GM18526 (cell line): ENCODE measurements around the gene GOLGA6B.
"Not testable (repeated sequence)": the region's sequence is repeated elsewhere in the genome, so short reads cannot be mapped to it uniquely, and the experiment has no call there.

Source experiments
- POLR2A ChIP-seq: IDR thresholded peaks from 3 replicates; pipeline ENCODE4 v1.6.1; 2011; ENCODE audit not compliant: insufficient read length; ENCODE audit errors: extremely low read depth

The GOLGA6B gene, protein sequence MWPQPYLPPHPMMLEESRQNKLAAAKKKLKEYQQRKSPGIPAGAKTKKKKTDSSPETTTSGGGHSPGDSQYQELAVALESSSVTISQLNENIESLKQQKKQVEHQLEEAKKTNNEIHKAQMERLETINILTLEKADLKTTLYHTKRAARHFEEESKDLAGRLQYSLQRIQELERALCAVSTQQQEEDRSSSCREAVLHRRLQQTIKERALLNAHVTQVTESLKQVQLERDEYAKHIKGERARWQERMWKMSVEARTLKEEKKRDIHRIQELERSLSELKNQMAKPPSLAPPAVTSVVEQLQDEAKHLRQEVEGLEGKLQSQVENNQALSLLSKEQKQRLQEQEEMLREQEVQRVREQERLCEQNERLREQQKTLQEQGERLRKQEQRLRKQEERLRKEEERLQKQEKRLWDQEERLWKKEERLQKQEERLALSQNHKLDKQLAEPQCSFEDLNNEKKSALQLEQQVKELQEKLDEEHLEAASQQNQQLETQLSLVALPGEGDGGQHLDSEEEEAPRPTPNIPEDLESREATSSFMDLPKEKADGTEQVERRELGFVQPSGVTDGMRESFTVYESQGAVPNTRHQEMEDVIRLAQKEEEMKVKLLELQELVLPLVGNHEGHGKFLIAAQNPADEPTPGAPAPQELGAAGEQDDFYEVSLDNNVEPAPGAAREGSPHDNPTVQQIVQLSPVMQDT

DNA sequence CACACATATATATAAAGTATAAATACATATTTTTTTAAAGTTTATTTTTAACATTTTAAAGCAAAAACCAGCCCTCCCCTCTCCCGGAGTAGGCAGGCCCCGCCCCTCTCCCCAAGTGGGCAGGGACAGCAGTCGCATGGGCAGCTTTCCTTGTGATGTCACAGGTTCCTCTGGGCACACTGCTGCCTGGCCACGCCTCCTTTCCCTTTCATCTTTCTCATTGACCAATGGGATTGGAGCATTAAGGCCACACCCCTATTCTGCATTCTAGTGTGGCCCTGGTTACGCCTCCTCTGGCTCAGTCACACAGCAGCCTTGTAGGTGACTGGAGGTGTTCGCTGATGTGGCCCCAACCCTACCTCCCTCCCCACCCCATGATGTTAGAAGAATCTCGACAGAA lies at the start of gene GOLGA6B:
Gene GOLGA6B (plus strand): TSS at position 301 of the 400 bp plus-strand sequence. CDS start 41 bp downstream, at position 342.
- TF ChIP-seq POLR2A, result not testable (repeated sequence)

DNA sequence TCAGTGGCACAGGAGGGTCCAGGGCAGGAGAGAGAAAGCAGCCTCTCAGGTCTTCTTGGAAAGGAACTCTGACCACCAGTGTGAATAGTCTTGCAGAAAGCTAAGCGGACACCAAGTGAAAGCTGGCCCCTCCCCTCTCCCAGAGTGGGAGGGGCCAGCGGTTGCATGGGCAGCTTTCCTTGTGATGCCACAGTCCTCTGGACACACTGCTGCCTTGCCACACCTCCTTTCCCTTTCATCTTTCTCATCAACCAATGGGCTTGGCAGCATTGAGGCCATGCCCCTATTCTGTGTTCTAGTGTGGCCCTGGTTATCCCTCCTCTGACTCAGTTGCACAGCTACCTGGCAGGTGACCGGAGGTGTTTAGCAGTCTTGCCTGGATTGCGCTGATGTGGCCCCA lies 49.7 kb upstream of the GOLGA6B start:
- TF ChIP-seq POLR2A, result no peak

DNA sequence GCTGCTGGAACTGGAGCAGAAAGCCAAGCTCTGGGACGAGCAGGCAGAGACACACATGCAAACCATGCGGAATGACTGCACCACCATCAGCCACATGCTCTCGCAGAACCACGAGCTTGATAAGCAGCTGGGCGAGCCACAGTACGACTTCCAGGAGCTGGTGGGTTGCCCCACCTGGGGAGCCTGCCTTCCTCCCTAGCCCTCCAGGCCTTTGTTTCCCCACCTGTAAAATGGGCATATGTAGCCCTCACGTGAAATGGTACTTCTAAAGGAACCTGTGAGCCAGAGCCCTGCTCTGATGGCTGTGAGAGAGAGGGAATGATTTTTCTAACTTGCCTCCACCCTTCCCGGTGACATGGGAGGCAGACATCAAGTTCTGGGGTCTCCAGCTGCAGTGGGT lies 44.6 kb upstream of the GOLGA6B start:
- no peak for TF ChIP-seq POLR2A

DNA sequence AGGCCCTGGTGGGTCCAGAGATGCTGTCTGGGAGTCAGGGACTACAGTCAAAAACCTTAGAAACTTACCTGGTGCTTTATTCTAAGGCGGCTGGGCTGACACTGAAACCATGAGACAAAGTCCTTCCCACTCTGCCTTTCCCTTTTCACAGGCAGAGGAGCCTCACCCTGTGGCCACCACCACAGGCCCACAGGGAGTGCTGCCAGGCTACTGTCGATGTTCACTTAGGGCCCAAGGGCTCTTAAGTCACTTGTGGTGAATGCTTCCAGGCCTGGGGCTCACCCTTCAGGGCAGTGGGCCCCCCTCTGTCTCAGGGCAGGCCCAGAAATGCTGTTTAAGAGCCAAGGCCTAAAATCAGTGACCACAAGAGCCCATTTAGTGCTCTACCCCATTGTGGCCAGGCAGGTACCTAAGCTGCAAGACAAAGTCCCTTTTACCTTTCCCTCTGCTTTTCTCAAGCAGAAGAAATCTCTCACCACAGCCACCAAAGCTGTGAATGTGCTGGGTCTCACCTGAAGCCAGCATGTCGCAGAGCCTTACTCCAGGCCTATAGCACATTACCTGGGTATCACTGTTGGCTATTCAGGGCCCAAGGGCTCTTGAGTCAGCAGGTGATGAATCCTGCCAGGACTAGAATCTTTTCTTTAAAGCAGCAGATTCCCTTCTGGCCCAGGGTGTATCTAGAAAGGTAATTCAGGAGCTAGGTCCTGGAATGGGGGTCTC lies 39.5 kb upstream of the GOLGA6B start:
- no peak for TF ChIP-seq POLR2A

DNA sequence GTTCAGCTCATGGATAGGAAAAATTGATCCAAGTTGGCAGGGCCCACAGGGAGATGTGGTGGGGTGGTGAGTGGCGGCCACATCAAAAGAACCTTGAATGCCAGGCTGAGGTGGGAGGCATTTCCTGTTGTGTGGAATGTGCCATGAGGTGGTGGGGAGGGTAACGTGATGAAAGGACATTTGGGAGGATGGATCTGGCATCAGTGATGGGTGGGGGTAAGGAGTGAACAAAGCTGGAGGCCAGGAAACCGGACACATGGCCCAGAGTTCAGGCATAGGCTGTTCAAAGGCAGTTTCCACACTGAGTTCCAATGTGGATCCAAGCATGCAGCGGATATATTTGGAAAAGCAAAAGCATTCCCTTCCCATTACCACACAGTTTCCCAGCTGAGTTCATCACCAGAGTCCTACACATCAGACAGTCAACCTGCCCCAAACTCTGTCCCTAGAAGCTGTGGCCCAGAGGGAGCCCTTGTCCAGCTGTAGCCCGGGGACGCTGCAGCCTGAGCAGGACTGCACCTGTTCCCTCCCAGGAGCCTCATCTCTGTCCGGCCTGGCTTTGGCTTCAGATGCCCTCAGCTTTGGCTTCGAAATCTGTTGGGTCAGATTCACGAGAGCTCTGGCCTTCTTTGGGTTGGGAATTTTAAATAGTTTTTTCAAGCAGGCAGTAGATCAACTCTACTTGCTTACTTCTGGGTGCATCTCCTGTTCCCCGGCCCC lies 37.8 kb upstream of the GOLGA6B start:
- no peak for TF ChIP-seq POLR2A

DNA sequence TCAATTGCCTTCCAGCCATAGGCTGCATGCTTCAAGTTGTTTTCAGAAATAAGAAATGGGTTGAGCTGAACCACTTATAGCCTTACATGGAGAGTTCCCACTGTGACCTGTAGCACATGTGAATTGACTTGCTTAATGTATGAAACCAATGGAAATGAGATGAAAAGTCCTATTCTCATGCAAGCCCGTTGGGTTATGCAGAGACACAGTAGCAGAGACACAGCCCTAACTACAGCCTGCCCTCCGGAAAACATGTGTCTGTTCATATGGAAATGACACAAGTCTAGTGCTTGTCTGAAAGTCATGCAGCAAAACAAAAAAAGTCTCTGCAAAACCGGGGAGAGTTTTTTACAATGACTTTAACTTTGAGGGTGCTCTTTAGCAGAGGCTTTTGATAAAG lies 17.0 kb downstream of the GOLGA6B start:
- TF ChIP-seq POLR2A, result no peak

DNA sequence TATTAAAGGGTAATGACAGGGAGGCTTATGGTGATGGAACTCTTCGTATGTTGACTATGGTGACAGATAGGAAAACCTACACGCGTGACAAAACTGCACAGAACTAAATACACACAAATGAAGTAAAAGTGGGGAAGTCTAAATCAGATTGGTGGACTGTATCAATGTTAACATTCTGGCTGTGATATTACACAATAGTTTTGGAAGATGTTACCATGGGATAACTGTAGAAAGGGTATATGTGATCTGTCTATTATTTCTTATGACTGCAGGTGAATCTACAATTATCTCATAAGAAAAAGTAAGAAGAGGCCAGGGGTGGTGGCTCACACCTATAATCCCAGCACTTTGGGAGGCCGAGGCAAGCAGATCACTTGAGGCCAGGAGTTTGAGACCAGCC lies 22.3 kb downstream of the GOLGA6B start:
- no peak for TF ChIP-seq POLR2A

DNA sequence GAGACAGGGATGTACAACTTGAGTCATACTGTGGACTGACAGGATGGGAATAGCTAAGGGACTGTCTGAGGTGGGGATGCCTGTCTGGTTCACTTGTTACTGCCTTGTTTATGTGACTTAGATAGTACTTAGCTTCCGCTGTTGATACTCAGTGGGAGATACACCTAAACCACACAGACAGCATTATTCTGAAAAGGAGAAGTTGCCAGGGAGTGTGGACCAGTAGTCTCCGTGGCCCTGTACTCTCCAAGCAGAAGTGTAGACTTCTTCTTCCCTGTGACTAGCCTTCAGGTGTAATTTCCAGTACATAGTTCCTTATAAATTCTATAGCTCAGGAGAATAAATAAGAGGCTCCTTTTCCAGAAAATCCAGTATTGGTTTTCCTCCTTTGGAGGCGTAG lies 26.4 kb downstream of the GOLGA6B start:
- no peak for TF ChIP-seq POLR2A

DNA sequence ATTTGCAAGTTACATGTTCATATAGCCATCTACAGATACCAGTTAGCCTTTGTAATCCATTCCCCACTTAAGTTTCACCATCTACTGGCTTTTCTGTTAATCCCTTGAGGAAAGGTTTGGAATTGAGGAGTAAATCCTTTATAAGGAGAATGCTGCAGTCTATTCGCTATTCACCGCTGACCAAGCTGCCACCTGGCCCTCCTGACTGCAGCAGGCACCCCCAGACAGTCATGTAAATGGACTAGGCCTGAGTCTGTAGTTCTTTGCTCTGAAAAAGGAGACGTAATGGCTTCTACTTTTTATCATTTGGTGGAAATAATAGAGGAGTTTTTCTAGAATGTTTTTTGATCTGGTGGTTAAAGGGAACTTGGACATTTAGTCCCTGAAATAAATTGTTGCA lies 28.3 kb downstream of the GOLGA6B start:
- no peak for TF ChIP-seq POLR2A

DNA sequence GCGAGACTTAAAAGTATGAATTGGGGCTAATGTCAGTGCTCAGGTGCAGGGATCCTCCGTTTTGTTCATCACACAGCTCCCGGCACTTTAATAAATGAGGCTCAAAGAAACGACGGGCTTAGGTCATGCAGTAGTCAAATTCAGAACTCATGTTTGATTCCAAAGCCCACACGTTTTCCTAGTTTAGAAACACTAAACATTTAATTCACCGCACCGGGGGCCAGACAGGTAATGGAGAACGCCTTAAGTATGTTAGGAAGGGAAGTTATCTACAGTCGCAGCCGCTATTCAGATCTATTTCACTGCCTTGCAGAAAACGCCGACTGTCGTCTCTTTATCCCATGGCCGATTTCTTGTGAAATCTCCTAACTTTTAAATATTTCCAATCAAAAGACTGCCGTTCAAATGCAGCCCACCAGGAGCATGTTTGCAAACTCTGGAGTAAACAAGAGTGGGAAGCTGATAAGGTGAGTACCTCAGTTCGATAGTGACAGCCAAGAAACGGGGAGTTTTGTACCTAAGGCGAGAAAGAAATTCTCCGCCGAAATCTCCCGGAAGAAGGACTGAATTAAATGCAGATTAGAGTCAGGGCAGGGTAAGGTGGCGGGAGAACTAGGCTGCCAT lies 30.9 kb downstream of the GOLGA6B start:
- no peak for TF ChIP-seq POLR2A

DNA sequence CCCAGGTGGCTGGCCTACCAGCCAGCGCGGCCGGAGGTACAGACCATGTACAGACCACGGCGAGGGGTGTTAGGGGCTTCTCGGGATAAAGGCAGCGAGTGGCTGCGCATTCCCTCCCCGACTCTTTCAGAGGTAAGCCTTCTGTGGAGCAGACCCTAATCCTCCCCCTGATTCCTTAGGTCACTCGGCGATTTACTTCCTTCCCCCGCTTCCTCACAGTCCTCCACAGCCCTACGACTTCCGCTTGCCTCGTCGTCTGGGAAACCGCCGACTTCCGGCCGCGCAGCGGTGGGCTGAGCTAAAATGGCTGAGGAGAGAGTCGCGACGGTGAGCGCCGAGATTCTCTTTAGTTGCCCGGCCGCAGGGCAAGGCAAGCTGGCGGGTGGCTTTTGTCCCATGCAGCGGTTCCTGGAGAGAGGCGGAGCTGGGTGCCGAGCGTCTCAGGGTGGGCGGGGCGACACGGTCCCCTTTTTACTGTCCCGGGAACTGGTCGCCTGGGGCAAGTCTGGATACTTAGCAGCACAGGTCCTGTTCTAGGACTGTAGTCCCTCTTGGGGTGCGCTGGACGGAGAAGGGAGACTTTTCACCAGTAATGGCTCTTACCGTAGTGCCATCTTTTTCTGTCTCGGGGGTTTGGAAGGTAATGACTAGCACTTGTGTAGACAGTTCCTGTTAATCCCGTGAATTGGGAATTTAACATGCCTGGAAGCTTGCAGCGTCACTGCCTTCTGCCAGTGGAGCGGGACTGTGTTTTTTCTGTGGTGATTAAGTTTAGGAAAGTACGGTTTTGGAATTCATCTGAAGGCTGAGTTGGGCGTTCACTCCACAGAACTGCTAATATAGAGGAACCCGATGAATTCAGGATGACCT lies 31.7 kb downstream of the GOLGA6B start, which contains the start of the genes BBS4 and HIGD2B:
Gene BBS4 (plus strand): TSS at position 283 of the 870 bp plus-strand sequence. CDS start 21 bp downstream, at position 304.
Gene HIGD2B (minus strand): TSS at position 258 of the 870 bp plus-strand sequence. CDS start 9,808 bp downstream, outside the sequence.
- TF ChIP-seq POLR2A, result no peak

DNA sequence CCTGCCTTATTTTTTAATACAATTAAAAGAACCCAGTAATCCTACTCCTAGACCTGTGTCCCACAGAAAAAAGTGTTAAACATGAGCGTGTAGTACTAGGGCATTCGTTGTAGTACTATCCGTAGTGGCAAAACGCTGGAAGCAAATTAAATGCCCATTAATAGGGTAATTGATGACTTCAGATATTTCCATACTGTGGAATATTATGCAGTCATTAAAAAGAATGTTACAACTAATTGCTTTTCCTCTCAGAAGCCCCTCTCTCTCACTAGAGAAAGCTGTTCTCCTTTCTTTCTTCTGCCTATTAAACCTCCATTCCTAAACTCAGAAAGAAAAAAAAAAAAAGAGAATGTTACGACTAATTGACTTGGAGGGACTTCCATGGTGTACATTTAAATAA lies 34.2 kb downstream of the GOLGA6B start:
- TF ChIP-seq POLR2A, result no peak

DNA sequence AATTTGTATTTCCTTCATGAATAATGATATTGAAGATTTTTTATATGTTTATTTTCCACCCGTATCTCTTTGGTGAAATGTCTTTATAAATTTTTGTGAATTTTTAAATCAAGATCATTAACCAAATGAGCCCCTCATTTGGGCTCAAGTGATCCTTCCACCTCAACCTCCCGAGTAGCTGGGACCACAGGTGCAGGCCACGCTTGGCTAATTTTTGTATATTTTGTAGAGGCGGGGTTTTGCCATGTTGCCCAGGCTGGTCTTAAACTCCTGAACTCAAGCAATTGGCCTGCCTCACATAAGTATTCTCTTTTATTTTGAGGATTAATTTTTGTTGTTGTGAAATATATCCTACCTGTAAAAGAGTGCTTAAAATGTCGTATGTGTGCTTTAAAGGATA lies 36.4 kb downstream of the GOLGA6B start:
- TF ChIP-seq POLR2A, result no peak

DNA sequence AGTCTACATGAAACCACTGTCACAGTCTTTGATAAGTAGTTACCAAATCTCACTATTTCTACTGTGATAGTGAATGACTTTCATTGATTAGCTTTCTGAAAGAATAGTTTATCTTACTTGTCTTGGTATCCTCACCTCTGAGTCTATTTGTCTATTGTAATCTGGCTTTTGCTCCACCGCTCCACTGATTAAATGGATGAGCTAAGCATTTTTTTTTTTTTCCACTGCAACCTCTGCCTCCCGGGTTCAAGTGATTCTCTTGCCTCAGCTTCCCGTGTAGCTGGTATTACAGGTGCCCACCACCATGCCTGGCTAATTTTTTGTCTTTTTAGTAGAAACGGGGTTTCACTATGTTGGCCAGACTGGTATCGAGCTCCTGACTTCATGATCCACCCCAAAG lies 44.4 kb downstream of the GOLGA6B start:
- TF ChIP-seq POLR2A, result no peak
